GM19324 (cell line): ENCODE data around the gene B4GALNT2.
"Not testable (repeated sequence)": the region's sequence is repeated elsewhere in the genome, so short reads cannot be mapped to it uniquely, and the experiment has no call there.

ENCODE experiments used
- ATAC-seq: cut with Tn5 transposase; IDR thresholded peaks from one replicate; pipeline ENCODE4 v1.9.1; 2021; ENCODE audit warnings: mild to moderate bottlenecking, moderate library complexity; ENCODE audit not compliant: unreplicated experiment, low FRiP score

Gene B4GALNT2, protein sequence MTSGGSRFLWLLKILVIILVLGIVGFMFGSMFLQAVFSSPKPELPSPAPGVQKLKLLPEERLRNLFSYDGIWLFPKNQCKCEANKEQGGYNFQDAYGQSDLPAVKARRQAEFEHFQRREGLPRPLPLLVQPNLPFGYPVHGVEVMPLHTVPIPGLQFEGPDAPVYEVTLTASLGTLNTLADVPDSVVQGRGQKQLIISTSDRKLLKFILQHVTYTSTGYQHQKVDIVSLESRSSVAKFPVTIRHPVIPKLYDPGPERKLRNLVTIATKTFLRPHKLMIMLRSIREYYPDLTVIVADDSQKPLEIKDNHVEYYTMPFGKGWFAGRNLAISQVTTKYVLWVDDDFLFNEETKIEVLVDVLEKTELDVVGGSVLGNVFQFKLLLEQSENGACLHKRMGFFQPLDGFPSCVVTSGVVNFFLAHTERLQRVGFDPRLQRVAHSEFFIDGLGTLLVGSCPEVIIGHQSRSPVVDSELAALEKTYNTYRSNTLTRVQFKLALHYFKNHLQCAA

DNA sequence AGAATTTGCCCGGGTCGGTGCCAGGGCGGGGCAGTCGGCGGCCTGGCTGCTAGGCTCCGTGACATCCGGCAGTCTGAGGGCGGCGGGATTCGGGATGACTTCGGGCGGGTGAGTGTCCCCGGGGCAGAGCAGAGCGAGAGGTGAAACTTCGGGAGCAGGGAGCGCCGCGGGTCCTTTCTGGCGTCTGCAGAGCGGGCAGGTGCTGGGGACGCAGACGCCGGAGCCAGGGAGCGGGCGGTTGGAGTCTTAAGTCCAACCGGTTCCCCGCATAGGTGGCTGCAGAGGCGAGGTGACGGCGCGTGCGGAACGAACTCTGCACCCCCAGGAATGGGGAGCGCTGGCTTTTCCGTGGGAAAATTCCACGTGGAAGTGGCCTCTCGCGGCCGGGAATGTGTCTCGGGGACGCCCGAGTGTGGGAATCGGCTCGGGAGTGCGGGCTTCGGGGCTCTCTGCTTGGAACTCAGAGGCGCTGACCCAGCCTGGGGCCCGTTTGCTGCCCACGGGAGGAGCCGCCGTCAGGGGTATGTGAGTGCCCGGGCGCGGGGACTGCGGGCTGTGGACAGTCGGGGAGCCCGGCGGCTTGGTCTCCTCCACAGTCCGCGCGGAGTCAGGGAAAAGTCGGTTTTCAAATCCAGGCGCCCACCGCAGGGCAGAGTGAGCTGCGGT, at the start of gene B4GALNT2:
Gene B4GALNT2, plus strand, starts transcription at position 71 of the 666 bp plus-strand sequence. Its CDS starts 24 bp downstream, at position 95.
- no peak for ATAC-seq

- not testable (repeated sequence) for ATAC-seq
Measured at GRCh38 chr17:49085046-49085445, 47.5 kb upstream of the B4GALNT2 start.

DNA sequence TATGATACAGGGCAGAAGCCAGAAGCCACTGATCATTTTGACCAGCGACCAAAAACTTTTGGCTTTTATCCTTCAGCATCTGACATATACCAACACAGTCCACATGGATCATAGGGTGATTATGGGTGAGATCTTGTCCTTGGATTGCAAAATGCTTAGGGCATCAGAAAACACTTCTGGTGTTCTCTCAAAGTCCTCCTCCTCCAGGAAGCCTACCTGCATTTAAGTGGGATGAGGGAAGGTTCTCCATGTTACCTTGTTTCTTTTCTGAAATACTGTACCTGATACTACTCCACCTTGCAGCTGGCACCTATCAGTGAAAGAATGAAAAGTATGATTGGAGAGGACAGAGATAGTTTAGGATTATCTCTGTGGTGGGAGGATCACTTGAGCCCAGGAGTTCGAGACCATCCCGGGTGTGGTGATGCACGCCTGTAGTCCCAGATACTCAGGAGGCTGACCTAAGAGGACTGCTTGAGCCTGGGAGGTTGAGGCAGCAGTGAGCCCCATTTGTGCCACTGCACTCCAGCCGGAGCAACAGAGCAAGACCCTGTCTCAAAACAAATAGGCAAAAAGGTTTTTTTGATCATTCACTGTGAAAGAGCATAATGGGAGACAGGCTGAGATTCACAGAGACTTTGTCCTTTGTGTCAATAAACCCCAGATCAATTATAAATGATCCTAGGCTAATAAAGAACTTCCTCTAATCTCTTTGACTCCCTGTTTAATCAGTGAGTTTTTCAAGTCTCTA, 46.8 kb upstream of the B4GALNT2 start:
- no peak for ATAC-seq

DNA sequence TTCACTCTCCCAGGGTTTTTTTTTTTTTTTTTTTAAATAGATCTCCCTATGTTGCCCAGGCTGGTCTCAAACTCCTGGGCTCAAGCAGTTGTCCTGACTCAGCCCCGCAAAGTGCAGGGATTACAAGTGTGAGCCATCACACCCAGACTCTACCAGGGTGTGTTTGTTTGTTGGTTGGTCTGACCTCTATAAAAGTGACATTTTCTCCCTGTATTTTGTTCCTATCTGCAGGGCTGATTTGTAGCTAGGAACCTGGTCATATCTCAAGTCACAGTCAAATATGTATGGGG, 46.3 kb upstream of the B4GALNT2 start:
- ATAC-seq = no peak

DNA sequence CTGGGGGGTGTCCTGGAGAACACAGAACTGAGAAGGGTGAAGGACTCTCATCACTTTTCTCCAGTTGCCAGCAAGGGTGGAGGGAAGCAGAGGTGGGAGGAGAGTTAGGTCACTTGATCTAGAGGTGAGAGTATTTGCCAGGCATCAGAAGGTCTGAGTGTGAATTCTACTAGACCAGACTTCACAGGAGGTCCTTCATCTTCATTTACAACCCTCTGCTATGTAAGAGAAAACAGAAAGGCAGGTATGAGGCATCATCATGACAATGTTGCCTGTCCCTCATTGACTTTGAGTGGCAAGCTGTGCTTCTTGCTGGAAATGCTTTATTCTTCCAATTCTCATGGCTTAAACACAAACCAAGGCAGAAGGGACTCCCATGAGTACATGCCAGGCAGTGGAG, 45.9 kb upstream of the B4GALNT2 start:
- no peak for ATAC-seq

GRCh38 chr17:49089094-49089493, 43.5 kb upstream of the B4GALNT2 start:
- ATAC-seq = no peak

DNA sequence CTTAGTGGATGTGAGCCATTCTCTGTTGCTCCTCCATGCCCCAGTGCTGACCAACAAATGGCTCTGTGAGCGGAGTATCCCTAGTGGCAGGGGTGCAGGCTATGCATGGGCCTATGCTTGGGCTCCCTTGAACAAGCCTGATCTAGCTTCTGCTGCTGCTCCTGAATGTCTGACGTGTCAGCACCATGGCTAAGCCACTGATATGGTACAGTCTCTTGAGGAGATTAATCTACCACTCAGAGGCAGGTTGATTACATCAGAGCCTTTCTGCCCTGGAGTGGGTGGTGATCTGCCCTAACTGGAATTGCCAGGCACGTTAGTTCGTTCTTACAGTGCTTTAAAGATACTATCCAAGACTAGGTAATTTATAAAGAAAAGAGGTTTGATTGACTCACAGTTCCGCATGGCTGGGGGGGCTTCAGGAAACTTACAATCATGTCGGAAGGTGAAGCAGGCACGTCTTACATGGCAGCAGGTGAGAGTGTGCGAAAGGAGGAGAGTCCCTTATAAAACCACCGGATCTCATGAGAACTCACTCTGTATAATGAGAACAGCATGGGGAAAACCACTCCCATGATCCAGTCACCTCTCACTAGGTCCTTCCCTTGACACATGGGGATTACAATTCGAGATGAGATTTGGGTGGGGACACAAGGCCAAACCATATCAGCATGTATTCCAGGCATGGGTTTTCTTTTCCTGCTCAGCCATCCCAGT, 41.5 kb upstream of the B4GALNT2 start:
- no peak for ATAC-seq

GRCh38 chr17:49093131-49093530, 39.4 kb upstream of the B4GALNT2 start:
- no peak for ATAC-seq

DNA sequence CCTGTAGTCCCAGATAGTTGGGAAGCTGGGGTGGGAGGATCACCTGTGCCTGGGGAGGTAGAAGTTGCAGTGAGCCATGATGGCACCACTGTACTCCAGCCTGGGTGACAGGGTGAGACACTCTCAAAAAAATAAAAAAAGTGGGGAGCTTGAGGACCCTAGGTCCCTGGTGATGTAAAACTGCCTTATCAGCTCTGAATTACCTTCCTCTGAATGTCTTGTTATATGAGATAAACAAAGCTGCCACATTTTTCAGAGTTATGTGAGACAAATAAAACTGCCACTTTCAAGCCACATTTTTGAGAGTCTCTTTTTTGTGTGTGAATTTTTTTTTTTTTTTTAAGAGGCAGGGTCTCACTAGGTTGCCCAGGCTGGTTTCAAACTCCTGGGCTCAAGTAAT, 32.0 kb upstream of the B4GALNT2 start:
- ATAC-seq = no peak

- no peak for ATAC-seq
Measured at GRCh38 chr17:49101054-49101534, 31.5 kb upstream of the B4GALNT2 start.

DNA sequence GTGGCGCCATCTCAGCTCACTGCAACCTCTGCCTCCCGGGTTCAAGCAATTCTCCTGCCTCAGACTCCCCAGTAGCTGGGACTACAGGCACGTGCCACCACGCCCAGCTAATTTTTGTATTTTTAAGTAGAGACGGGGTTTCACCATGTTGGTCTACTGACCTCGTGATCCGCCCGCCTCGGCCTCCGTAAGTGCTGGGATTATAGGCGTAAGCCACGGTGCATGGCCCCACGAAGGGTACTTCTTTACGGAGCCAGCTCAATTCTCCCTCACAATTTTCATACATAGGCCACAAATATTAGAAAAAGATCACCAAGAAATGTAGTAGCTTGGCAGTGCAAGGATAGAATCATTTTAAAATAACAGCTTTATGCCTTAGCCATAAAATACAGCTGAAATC, 29.2 kb upstream of the B4GALNT2 start:
- not testable (repeated sequence) for ATAC-seq

DNA sequence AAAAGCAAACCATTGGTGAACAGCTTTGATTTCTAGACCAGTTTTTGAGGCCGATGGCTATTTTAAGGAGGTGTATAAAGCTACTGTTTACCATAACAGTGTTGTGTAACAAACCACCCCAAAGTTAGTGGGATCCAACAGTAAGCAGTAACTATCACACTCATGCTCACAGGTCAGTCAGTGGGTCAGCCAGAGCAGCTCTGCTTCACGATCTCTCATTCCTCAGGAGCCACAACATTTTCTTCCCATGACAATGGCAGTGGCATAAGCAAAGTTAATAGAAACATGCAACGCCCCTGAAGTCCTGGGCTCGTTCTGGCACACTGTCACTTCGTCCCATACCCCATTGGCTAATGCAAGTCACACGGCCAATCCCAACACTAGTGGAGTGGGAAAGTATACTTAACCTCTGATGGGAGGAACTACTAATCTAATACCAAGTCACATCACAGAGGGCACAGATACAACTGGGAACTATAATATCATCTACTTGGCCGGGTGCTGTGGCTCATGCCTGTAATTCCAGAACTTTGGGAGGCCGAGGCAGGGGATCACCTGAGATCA, 28.0 kb upstream of the B4GALNT2 start:
- no peak for ATAC-seq

DNA sequence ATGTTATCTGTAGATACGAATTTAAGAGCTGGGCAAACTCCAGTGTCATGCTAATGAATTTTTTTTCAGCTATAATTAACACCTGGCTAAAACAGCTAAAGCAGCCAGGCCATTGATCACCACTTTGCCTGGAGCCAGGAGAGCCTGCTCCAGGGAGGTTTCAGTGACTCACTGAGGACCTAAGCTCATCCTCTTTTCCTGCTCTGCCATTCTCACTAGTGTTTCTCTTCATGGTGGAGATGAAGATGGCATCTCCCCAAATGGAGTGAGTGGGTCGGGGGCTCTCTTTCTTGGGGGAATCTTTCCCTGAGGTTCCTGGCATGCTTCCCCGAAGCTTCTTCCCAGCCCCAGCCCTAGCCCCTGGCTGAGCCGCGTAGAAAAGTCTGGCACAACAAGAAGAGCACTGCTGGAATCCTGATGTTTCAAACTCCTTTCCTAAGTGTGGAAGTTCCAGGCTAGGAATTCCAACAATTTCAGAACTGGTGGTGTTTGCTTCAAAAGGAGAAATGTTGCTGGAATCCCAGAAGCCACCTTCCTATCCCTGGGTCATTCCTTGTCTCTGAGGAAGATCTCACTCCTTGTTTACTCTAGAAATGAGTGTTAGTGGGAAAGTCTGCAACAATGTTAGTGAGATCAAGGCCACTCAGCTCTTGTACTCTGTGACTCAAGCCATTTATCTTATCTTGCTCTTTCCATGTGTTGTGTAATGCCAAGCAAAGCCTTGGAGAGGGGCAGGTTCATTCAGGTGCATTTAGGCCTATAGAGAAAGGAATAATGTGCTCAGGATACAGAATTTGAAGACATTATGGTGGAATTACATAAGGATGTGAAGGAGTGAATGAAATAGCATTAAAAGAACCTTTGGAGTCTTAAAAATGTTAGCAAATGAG, 26.0 kb upstream of the B4GALNT2 start:
- no peak for ATAC-seq

DNA sequence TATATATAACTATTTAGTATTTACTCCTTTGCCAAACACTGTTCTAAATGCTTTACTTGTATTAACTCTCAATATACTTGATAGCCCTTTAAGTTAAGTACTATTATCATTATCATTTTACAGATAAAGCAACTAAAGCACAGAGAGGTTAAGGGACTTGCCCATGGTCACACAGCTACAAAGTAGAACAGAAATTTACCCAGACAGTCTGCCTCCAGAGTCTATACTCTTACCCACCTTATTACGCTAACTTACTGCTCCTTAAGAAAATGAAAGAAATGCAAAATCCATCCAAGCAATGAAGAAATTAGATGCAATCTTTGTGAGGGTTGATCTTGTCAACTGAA, 25.4 kb upstream of the B4GALNT2 start:
- no peak for ATAC-seq

GRCh38 chr17:49108318-49108717, 24.3 kb upstream of the B4GALNT2 start:
- no peak for ATAC-seq

GRCh38 chr17:49110509-49110908, 22.1 kb upstream of the B4GALNT2 start:
- no peak for ATAC-seq

- no peak for ATAC-seq
Measured at GRCh38 chr17:49111934-49112333, 20.6 kb upstream of the B4GALNT2 start.

GRCh38 chr17:49112936-49113335, 19.6 kb upstream of the B4GALNT2 start:
- no peak for ATAC-seq

DNA sequence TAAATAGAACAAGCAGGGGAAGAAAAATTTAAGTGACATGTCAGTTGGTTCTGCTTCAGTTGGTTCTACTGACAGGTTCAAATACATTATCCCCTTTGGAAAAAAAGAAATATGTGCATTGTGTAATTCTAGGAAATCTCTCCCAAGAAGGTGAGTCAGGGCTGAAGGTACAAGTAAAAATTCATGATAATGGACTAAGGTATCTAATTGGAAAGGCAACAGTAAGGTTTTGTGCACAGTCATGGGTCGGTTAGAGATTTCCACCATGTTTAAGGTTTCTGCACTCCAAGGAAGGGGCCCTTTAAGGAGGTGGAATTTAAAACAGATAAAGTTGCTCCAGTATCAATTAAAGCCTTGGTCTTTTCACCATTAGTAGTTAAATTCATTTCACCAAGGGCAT, 17.9 kb upstream of the B4GALNT2 start:
- no peak for ATAC-seq
